ENCODE measurements around the gene BBX.

Gene BBX

GRCh38 chr3:107795514-107796094 is 272.8 kb downstream of the BBX start:
- Histone ChIP-seq H3K9ac (ENCODE audit: low read length in 2 of 2) (no peak overlapping the region), H3K9me3 (ENCODE audit: control insufficient read depth in 2 of 2, low read length in 2 of 2) (no peaks in the 10 kb centered on the region), H3K27ac (ENCODE audit: low read length) (no peak overlapping the region), H3K36me3 (ENCODE audit: control insufficient read depth in 2 of 2, insufficient read depth in 2 of 2, low read length in 2 of 2) (peaks cover 8 to 12% of the 10 kb centered on the region in 2 donors), H3K4me1 (ENCODE audit: control insufficient read depth, insufficient read depth, low read length) (no peaks in the 10 kb centered on the region), H3K27me3 (ENCODE audit: control insufficient read depth in 1 of 2, insufficient read depth in 2 of 2, low read length in 2 of 2) (no peaks in the 10 kb centered on the region), H3K4me3 (ENCODE audit: low read length in 2 of 2) (no peak overlapping the region)

GRCh38 chr3:107796791-107797190 is 274.0 kb downstream of the BBX start:
- Histone ChIP-seq H3K4me3 (ENCODE audit: low read length in 2 of 2) (no peak overlapping the region), H3K27me3 (ENCODE audit: control insufficient read depth in 1 of 2, insufficient read depth in 2 of 2, low read length in 2 of 2) (no peaks in the 10 kb centered on the region), H3K4me1 (ENCODE audit: control insufficient read depth, insufficient read depth, low read length) (no peaks in the 10 kb centered on the region), H3K27ac (ENCODE audit: low read length) (no peak overlapping the region), H3K9ac (ENCODE audit: low read length in 2 of 2) (no peak overlapping the region), H3K9me3 (ENCODE audit: control insufficient read depth in 2 of 2, low read length in 2 of 2) (no peaks in the 10 kb centered on the region), H3K36me3 (ENCODE audit: control insufficient read depth in 2 of 2, insufficient read depth in 2 of 2, low read length in 2 of 2) (peaks cover 18 to 20% of the 10 kb centered on the region in 2 donors)

GRCh38 chr3:107797586-107797985 is 274.8 kb downstream of the BBX start:
- no peak overlapping the region for H3K4me3 ChIP-seq (ENCODE audit: low read length in 2 of 2)
- H3K9me3 ChIP-seq (ENCODE audit: control insufficient read depth in 2 of 2, low read length in 2 of 2): no peaks in the 10 kb centered on the region
- no peaks in the 10 kb centered on the region for H3K4me1 ChIP-seq (ENCODE audit: control insufficient read depth, insufficient read depth, low read length)
- no peak overlapping the region for H3K9ac ChIP-seq (ENCODE audit: low read length in 2 of 2)
- H3K27me3 ChIP-seq (ENCODE audit: control insufficient read depth in 1 of 2, insufficient read depth in 2 of 2, low read length in 2 of 2): no peaks in the 10 kb centered on the region
- peaks cover 24 to 26% of the 10 kb centered on the region in 2 donors for H3K36me3 ChIP-seq (ENCODE audit: control insufficient read depth in 2 of 2, insufficient read depth in 2 of 2, low read length in 2 of 2)
- H3K27ac ChIP-seq (ENCODE audit: low read length): no peak overlapping the region

GRCh38 chr3:107798381-107798780 is 275.6 kb downstream of the BBX start:
- no peaks in the 10 kb centered on the region for H3K9me3 ChIP-seq (ENCODE audit: control insufficient read depth in 2 of 2, low read length in 2 of 2)
- no peak overlapping the region for H3K27ac ChIP-seq (ENCODE audit: low read length)
- H3K4me3 ChIP-seq (ENCODE audit: low read length in 2 of 2): no peak overlapping the region
- no peaks in the 10 kb centered on the region for H3K4me1 ChIP-seq (ENCODE audit: control insufficient read depth, insufficient read depth, low read length)
- no peak overlapping the region for H3K9ac ChIP-seq (ENCODE audit: low read length in 2 of 2)
- no peaks in the 10 kb centered on the region for H3K27me3 ChIP-seq (ENCODE audit: control insufficient read depth in 1 of 2, insufficient read depth in 2 of 2, low read length in 2 of 2)
- H3K36me3 ChIP-seq (ENCODE audit: control insufficient read depth in 2 of 2, insufficient read depth in 2 of 2, low read length in 2 of 2): peaks cover 28% of the 10 kb centered on the region in 2 donors

- H3K36me3 ChIP-seq (ENCODE audit: control insufficient read depth in 2 of 2, insufficient read depth in 2 of 2, low read length in 2 of 2): peaks cover 31 to 34% of the 10 kb centered on the region in 2 donors
- H3K27me3 ChIP-seq (ENCODE audit: control insufficient read depth in 1 of 2, insufficient read depth in 2 of 2, low read length in 2 of 2): no peaks in the 10 kb centered on the region
- H3K9me3 ChIP-seq (ENCODE audit: control insufficient read depth in 2 of 2, low read length in 2 of 2): no peaks in the 10 kb centered on the region
- H3K4me1 ChIP-seq (ENCODE audit: control insufficient read depth, insufficient read depth, low read length): no peaks in the 10 kb centered on the region
- no peak overlapping the region for H3K27ac ChIP-seq (ENCODE audit: low read length)
- H3K4me3 ChIP-seq (ENCODE audit: low read length in 2 of 2): no peak overlapping the region
- H3K9ac ChIP-seq (ENCODE audit: low read length in 2 of 2): no peak overlapping the region
Measured at GRCh38 chr3:107800710-107801109, 277.9 kb downstream of the BBX start.

- Histone ChIP-seq H3K27ac (ENCODE audit: low read length) (no peak overlapping the region), H3K4me1 (ENCODE audit: control insufficient read depth, insufficient read depth, low read length) (no peaks in the 10 kb centered on the region), H3K9ac (ENCODE audit: low read length in 2 of 2) (no peak overlapping the region), H3K27me3 (ENCODE audit: control insufficient read depth in 1 of 2, insufficient read depth in 2 of 2, low read length in 2 of 2) (no peaks in the 10 kb centered on the region), H3K9me3 (ENCODE audit: control insufficient read depth in 2 of 2, low read length in 2 of 2) (no peaks in the 10 kb centered on the region), H3K4me3 (ENCODE audit: low read length in 2 of 2) (no peak overlapping the region), H3K36me3 (ENCODE audit: control insufficient read depth in 2 of 2, insufficient read depth in 2 of 2, low read length in 2 of 2) (peaks cover 37 to 40% of the 10 kb centered on the region in 2 donors)
Measured at GRCh38 chr3:107803170-107803569, 280.4 kb downstream of the BBX start.

- Histone ChIP-seq H3K27ac (ENCODE audit: low read length) (no peak overlapping the region), H3K27me3 (ENCODE audit: control insufficient read depth in 1 of 2, insufficient read depth in 2 of 2, low read length in 2 of 2) (no peaks in the 10 kb centered on the region), H3K36me3 (ENCODE audit: control insufficient read depth in 2 of 2, insufficient read depth in 2 of 2, low read length in 2 of 2) (peaks cover 30 to 32% of the 10 kb centered on the region in 2 donors), H3K9ac (ENCODE audit: low read length in 2 of 2) (no peak overlapping the region), H3K4me3 (ENCODE audit: low read length in 2 of 2) (no peak overlapping the region), H3K9me3 (ENCODE audit: control insufficient read depth in 2 of 2, low read length in 2 of 2) (no peaks in the 10 kb centered on the region), H3K4me1 (ENCODE audit: control insufficient read depth, insufficient read depth, low read length) (no peaks in the 10 kb centered on the region)
Measured at GRCh38 chr3:107806021-107806420, 283.3 kb downstream of the BBX start.

- Histone ChIP-seq H3K27ac (ENCODE audit: low read length) (no peak overlapping the region), H3K27me3 (ENCODE audit: control insufficient read depth in 1 of 2, insufficient read depth in 2 of 2, low read length in 2 of 2) (no peaks in the 10 kb centered on the region), H3K4me3 (ENCODE audit: low read length in 2 of 2) (no peak overlapping the region), H3K9ac (ENCODE audit: low read length in 2 of 2) (no peak overlapping the region), H3K36me3 (ENCODE audit: control insufficient read depth in 2 of 2, insufficient read depth in 2 of 2, low read length in 2 of 2) (peaks cover 24 to 27% of the 10 kb centered on the region in 2 donors), H3K9me3 (ENCODE audit: control insufficient read depth in 2 of 2, low read length in 2 of 2) (no peaks in the 10 kb centered on the region), H3K4me1 (ENCODE audit: control insufficient read depth, insufficient read depth, low read length) (no peaks in the 10 kb centered on the region)
Measured at GRCh38 chr3:107806536-107806935, 283.8 kb downstream of the BBX start.

- no peak overlapping the region for H3K9ac ChIP-seq (ENCODE audit: low read length in 2 of 2)
- no peaks in the 10 kb centered on the region for H3K9me3 ChIP-seq (ENCODE audit: control insufficient read depth in 2 of 2, low read length in 2 of 2)
- no peak overlapping the region for H3K4me3 ChIP-seq (ENCODE audit: low read length in 2 of 2)
Measured at GRCh38 chr3:107810171-107811071, 287.7 kb downstream of the BBX start.

GRCh38 chr3:107813026-107813425 is 290.3 kb downstream of the BBX start:
- Histone ChIP-seq H3K4me3 (ENCODE audit: low read length in 2 of 2) (no peak overlapping the region), H3K36me3 (ENCODE audit: control insufficient read depth in 2 of 2, insufficient read depth in 2 of 2, low read length in 2 of 2) (peaks cover 4% of the 10 kb centered on the region in 2 donors), H3K9me3 (ENCODE audit: control insufficient read depth in 2 of 2, low read length in 2 of 2) (no peaks in the 10 kb centered on the region), H3K4me1 (ENCODE audit: control insufficient read depth, insufficient read depth, low read length) (no peaks in the 10 kb centered on the region), H3K27ac (ENCODE audit: low read length) (no peak overlapping the region), H3K9ac (ENCODE audit: low read length in 2 of 2) (no peak overlapping the region), H3K27me3 (ENCODE audit: control insufficient read depth in 1 of 2, insufficient read depth in 2 of 2, low read length in 2 of 2) (no peaks in the 10 kb centered on the region)

More at GRCh38 chr3:107810171-107811071, 287.7 kb downstream of the BBX start:
- Histone ChIP-seq H3K4me1 (ENCODE audit: control insufficient read depth, insufficient read depth, low read length) (no peaks in the 10 kb centered on the region), H3K27ac (ENCODE audit: low read length) (no peak overlapping the region), H3K36me3 (ENCODE audit: control insufficient read depth in 2 of 2, insufficient read depth in 2 of 2, low read length in 2 of 2) (peaks cover 10 to 14% of the 10 kb centered on the region in 2 donors), H3K27me3 (ENCODE audit: control insufficient read depth in 1 of 2, insufficient read depth in 2 of 2, low read length in 2 of 2) (no peaks in the 10 kb centered on the region)

GRCh38 chr3:107816107-107816506 is 293.3 kb downstream of the BBX start:
- Histone ChIP-seq H3K27ac (ENCODE audit: low read length) (no peak overlapping the region), H3K27me3 (ENCODE audit: control insufficient read depth in 1 of 2, insufficient read depth in 2 of 2, low read length in 2 of 2) (peaks cover 0 to 3% of the 10 kb centered on the region in 2 donors), H3K9me3 (ENCODE audit: control insufficient read depth in 2 of 2, low read length in 2 of 2) (no peaks in the 10 kb centered on the region), H3K36me3 (ENCODE audit: control insufficient read depth in 2 of 2, insufficient read depth in 2 of 2, low read length in 2 of 2) (no peaks in the 10 kb centered on the region), H3K4me1 (ENCODE audit: control insufficient read depth, insufficient read depth, low read length) (no peaks in the 10 kb centered on the region), H3K4me3 (ENCODE audit: low read length in 2 of 2) (no peak overlapping the region), H3K9ac (ENCODE audit: low read length in 2 of 2) (no peak overlapping the region)

All from stomach smooth muscle (tissue), 2 donors.